HUES64 (cell line): Measurements from ENCODE around the gene BLACAT1.
A peak's percentile ranks its signal among the peaks of the same experiment; 100 is the strongest.

ENCODE experiments used
- H3K27ac ChIP-seq: 2 replicates; pipeline ENCODE4 v1.7.0; 2013; ENCODE audit warnings: low read depth, low read length, inconsistent platforms
- H3K27me3 ChIP-seq: 2 replicates; pipeline ENCODE4 v1.6.1; 2013; ENCODE audit warnings: mild to moderate bottlenecking, low read length; ENCODE audit not compliant: insufficient read depth
- H3K36me3 ChIP-seq: 2 replicates; pipeline ENCODE4 v1.6.1; 2013; ENCODE audit warnings: mild to moderate bottlenecking, low read length; ENCODE audit not compliant: insufficient read depth
- H3K4me1 ChIP-seq: 2 replicates; pipeline ENCODE4 v1.6.1; 2013; ENCODE audit warnings: mild to moderate bottlenecking, low read length, moderate library complexity; ENCODE audit not compliant: insufficient read depth
- H3K4me3 ChIP-seq: 2 replicates; pipeline ENCODE4 v1.5.1; 2013; ENCODE audit warnings: mild to moderate bottlenecking, low read length, moderate library complexity
- H3K9ac ChIP-seq: 2 replicates; pipeline ENCODE4 v1.6.1; 2013; ENCODE audit warnings: mild to moderate bottlenecking, low read depth, low read length
- H3K9me3 ChIP-seq: 2 replicates; pipeline ENCODE4 v1.6.1; 2013; ENCODE audit warnings: low read depth, low read length; ENCODE audit not compliant: insufficient read depth
- WGBS: fragments of 150-250, 120-280 bp; methylation state at CpG from one replicate; pipeline ENCODE4 v1.1.7; 2013; ENCODE audit warnings: missing lambda C conversion rate; 5-methylcytosine and 5-hydroxymethylcytosine counted together

The BLACAT1 gene

DNA sequence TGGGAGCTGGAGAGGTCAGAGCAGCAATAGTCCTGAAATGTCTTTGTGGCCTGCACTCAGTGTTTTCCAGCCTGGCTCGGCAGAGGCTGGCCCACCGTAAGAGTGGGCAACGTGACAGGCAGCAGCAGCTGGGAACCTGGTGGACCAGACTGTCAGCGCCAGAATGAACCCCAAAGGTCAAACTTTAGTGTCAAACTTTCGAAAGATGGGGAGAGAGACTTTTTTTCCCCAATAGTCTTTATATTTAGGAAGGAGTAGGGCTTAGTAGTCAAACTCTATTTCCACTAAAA, 10.3 kb downstream of the BLACAT1 start:
- Histone ChIP-seq H3K9ac (peak overlapping the region; percentile 71), H3K4me1 (peaks cover 85% of the 10 kb centered on the region), H3K36me3 (peaks cover 7% of the 10 kb centered on the region; the same call in 1 of the 2 replicates), H3K27ac (peak overlapping the region; percentile 98), H3K27me3 (no peaks in the 10 kb centered on the region; the same call in 1 of the 2 replicates), H3K4me3 (peak overlapping the region; percentile 38), H3K9me3 (no peaks in the 10 kb centered on the region)
- 65% methylated on average over 4 of the region's 5 CpGs for WGBS

DNA sequence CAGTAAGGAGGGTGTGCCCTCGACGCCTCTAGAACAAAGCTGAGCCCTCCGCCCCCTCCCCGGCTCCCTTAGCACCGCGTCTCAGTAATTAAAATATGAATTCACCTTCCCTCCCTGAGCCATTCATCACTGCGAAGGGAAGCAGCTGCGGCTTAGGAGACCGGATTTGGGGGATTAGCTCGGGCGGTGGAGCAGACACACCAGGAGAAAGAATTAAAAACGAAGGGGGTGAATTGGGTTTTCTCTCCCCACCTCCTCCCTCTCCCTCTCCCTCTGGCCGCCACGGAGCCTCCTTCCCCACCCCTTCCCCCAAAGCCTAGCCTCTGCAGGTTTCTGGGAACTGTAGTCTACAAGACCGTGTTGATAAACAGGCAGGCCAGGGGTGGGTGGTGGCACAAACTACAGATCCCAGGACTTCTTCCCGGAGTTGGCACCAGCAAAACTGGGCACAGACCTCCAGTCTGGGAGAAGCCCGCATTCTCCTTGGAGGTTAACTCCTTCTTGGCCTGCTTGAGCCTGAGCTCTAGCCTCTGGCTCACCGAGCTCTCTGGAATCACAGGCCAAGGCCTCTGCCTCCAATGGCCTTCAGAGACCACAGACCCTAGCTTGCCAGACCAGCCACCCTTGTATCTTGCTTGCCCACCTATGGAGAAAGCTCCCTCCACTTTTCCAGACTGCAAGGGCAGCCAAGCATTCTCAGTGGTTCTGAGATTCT, 10.8 kb downstream of the BLACAT1 start:
- H3K27ac ChIP-seq, result peak overlapping the region; percentile 98
- H3K27me3 ChIP-seq, result no peaks in the 10 kb centered on the region; the same call in 1 of the 2 replicates
- H3K4me3 ChIP-seq, result peak overlapping the region; percentile 38
- H3K9ac ChIP-seq, result peak overlapping the region; percentile 71
- under 1% methylated on average over 18 of the region's 18 CpGs for WGBS
- H3K36me3 ChIP-seq, result peaks cover 7% of the 10 kb centered on the region; the same call in 1 of the 2 replicates
- peaks cover 86% of the 10 kb centered on the region for H3K4me1 ChIP-seq
- H3K9me3 ChIP-seq, result no peaks in the 10 kb centered on the region

DNA sequence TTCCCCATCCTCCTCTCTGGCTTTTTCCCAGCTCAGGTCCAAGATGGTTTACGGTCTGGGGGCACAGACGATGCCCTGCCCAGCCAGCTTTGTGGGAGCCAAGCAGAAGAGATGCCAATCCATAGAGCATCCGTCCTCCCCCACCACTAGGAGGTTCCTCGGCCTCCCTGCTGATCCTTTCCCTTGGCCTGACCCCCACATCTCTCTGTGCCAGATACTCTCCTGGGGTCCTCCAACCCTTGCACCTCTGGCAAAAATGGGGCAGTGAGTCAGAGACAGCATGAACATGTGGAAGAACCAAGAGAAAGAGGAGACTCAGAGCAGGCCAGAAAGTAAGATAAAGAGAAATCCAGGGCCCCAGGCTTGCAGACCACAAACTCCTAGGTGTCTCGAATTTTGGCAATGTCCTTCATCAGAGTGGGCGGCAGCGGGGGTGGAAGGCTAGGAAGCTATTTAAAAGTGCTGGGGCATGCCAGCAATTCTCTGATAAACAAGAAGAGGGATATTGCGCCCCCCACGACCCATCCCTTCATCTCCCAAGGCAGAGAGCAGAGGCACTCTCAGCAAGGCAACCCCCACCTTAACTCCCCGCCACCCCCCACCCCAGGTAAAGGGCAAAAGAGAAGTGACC, 11.4 kb downstream of the BLACAT1 start:
- no peaks in the 10 kb centered on the region; the same call in 1 of the 2 replicates for H3K27me3 ChIP-seq
- peaks cover 85% of the 10 kb centered on the region for H3K4me1 ChIP-seq
- H3K36me3 ChIP-seq, result peaks cover 7% of the 10 kb centered on the region; the same call in 1 of the 2 replicates
- WGBS, result 17% methylated on average over 10 of the region's 10 CpGs
- peak overlapping the region; percentile 98 for H3K27ac ChIP-seq
- peak overlapping the region; percentile 48 for H3K9ac ChIP-seq
- H3K9me3 ChIP-seq, result no peaks in the 10 kb centered on the region
- H3K4me3 ChIP-seq, result peak overlapping the region; percentile 18

DNA sequence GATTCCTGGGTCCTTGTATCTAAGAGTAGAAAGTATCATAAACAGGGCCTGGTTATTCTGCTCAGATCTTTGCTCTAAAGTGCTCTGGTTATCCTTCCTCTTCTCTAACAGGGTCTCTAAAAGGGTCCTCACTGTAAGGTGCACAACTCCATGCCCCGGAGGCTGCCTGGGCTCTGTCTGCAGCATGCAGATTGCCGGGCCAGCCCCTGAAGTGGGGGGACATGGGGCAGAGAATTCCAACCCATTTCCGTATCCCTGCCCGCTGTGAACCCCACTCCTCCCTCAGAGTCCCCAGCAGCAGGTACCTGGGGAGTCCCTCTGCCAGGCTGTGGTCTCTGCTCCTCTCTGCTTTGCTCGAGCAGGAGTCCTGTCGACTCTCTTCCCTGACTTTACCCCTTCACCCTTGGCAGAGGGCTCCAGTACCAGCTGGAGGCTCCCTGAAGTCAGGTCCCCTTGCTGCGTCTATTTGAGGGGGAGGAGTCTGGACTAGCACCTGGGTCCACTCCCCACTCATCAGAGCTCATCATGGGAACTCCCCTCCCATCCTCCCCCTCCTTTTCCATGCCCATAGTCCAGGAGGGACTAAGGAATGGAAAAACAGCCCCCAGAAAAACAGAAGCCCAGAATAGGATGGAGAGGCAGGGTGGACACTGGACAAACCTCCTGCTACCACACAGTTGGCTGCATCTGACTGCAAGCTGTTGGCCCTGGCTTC, 12.1 kb downstream of the BLACAT1 start:
- peak overlapping the region; percentile 18; the same call in 1 of the 2 replicates for H3K4me3 ChIP-seq
- H3K36me3 ChIP-seq, result peaks cover 7% of the 10 kb centered on the region; the same call in 1 of the 2 replicates
- peak overlapping the region; percentile 48; the same call in 1 of the 2 replicates for H3K9ac ChIP-seq
- H3K27me3 ChIP-seq, result no peaks in the 10 kb centered on the region
- H3K9me3 ChIP-seq, result no peaks in the 10 kb centered on the region
- H3K4me1 ChIP-seq, result peaks cover 85% of the 10 kb centered on the region
- peak overlapping the region; percentile 98; the same call in 1 of the 2 replicates for H3K27ac ChIP-seq
- WGBS, result 61% methylated on average over 6 of the region's 7 CpGs

DNA sequence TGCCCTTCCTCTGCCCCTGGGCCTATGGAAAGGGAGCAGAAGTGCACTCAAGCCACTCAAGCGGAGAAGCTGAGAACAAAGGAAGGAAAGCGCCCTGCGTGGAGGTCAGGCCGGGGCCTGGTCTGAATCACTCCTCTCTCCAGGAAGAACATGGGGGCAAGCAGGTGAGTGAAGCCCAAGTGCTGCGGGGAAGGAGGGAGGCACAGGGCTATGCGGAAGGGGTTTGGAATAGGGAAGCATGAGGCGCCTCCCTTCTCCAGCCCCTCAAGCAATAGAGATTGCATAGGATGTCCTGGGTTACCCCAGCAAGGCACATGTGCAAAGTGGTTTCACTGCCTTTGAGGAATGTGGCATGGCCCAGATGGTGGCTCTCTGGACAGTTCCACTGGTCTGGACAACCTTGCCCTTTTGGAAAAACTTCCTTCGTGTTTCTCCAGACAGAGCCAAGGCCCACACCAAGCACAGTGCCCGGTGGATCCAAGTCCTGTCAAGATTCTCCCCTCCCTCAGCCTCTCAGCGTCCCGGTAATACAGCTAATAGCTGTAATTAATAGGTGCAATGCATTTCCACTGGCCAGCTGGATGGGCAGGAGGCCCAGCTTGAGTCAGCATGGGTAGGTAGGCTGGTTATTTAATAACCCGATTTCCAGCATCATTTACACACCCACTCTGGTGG, 13.7 kb downstream of the BLACAT1 start:
- Histone ChIP-seq H3K4me3 (no peak overlapping the region), H3K9ac (no peak overlapping the region), H3K4me1 (peaks cover 73% of the 10 kb centered on the region), H3K36me3 (peaks cover 7% of the 10 kb centered on the region; the same call in 1 of the 2 replicates), H3K9me3 (no peaks in the 10 kb centered on the region), H3K27ac (peak overlapping the region; percentile 56), H3K27me3 (no peaks in the 10 kb centered on the region)
- WGBS, result 61% methylated on average over 11 of the region's 12 CpGs

DNA sequence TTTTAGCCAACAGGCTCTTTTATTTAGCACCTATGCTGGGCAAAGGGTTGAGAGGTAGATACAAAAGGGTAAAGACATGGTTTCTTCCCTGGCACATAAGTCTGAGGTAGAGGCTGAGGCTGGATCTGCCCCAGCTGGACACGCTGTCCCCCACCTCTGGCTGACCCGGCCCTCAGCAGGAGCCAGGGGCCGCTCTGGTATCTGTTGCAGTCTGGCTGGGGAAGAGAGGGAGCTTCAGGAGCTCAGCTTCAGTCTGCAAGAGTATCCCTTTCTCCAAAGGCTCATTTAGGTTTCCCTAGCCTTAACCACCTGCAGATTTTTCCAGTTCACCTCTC, 14.2 kb downstream of the BLACAT1 start:
- WGBS, result 42% methylated on average over 3 of the region's 3 CpGs
- peaks cover 68% of the 10 kb centered on the region for H3K4me1 ChIP-seq
- peaks cover 3% of the 10 kb centered on the region; the same call in 1 of the 2 replicates for H3K36me3 ChIP-seq
- H3K9ac ChIP-seq, result no peak overlapping the region
- no peak overlapping the region for H3K4me3 ChIP-seq
- H3K9me3 ChIP-seq, result no peaks in the 10 kb centered on the region
- no peaks in the 10 kb centered on the region for H3K27me3 ChIP-seq
- H3K27ac ChIP-seq, result peak overlapping the region; percentile 56

DNA sequence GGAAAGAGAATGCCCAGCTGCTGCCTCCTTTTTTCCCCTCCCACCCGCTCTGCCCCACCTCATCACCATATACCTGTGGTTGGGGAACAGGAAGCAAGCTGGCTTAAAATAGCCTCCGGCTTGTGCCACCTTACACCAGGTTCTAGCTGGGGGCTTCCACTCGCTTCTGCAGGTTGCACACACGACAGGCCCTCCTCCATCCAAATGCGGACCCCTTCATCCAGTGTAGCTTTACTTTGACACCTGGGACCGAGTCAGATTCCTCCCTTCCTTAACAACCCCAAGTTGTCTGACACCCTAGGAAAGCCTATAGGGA, 14.6 kb downstream of the BLACAT1 start:
- WGBS, result 50% methylated on average over 6 of the region's 6 CpGs
- Histone ChIP-seq H3K4me1 (peaks cover 64% of the 10 kb centered on the region), H3K36me3 (peaks cover 3% of the 10 kb centered on the region; the same call in 1 of the 2 replicates), H3K4me3 (no peak overlapping the region), H3K27me3 (no peaks in the 10 kb centered on the region), H3K27ac (peak overlapping the region; percentile 56), H3K9ac (no peak overlapping the region), H3K9me3 (no peaks in the 10 kb centered on the region)

DNA sequence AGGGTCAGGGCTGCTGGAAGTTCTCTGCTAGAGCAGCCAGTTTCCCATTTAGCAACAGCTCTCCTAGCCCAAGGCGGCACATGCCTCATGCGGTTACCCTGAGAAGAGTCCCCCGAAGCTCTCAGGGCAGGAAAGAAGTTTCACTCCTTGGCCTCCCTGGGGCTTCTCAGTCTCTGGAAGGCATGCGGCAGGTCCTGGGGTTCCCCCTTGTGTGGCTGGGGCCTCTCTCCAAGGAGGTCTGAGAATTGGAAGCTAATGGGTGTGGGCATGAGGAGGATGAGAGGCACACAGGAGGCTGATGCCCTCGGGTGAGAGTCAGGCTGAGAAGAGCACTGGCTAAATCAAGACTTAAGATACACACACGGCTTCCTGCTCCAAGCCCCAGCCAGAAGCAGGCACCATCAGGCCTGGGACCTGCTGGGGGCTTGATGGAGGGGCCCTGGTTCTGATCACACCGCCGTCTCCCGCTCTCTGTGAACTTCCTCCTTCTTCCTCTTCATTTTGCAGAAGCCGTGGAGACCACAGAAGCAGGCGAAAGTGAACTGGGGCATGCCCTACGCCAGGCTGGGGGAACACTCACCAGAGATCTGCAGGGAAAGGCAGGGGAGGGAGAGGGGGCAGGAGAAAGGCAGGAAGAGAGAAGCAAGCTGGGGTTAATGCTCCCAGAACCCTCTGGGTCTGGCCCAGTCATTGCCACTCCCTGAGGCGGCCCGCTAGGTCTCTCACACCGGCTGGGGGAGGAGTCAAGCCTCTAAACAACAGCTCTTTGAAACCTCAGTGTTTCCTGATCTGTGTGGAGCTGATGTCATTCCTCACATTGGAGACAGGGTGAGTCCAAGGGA, 15.1 kb downstream of the BLACAT1 start:
- peak overlapping the region; percentile 56; the same call in 1 of the 2 replicates for H3K27ac ChIP-seq
- H3K4me1 ChIP-seq, result peaks cover 60% of the 10 kb centered on the region
- H3K4me3 ChIP-seq, result no peak overlapping the region

DNA sequence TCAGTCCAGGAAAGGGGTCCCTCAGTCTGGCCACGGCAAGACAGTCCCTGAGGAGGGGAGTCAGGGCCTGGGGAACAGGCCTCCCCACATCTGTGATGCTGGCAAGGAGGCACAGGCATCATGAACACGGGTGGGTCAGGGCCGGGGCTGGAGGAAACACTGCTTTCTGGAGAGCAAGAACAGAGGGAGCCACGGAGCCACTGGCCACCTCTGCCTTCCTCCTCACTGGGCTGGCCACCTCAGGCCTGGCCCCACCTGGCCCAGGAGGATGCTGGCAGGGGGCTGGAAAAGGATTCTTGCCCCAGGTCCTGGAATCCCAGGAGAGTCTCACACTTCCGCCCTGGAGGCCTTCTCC, 15.7 kb downstream of the BLACAT1 start:
- Histone ChIP-seq H3K9me3 (no peaks in the 10 kb centered on the region), H3K9ac (no peak overlapping the region), H3K4me1 (peaks cover 54% of the 10 kb centered on the region), H3K36me3 (no peaks in the 10 kb centered on the region), H3K27ac (no peak overlapping the region), H3K27me3 (no peaks in the 10 kb centered on the region), H3K4me3 (no peak overlapping the region)
- 82% methylated on average over 5 of the region's 5 CpGs for WGBS

More for the DNA sequence above, 15.1 kb downstream of the BLACAT1 start:
- Histone ChIP-seq H3K36me3 (no peaks in the 10 kb centered on the region), H3K9ac (peak overlapping the region; percentile 30; the same call in 1 of the 2 replicates), H3K27me3 (no peaks in the 10 kb centered on the region), H3K9me3 (no peaks in the 10 kb centered on the region)
- 61% methylated on average over 15 of the region's 15 CpGs for WGBS
